Uterine smooth muscle cell (primary cell): ENCODE results near the gene OR52E1. TPM values are rescaled to one million over a fixed set of nuclear protein-coding genes. Genes with fewer than 3 reads are reported as not detected.

Experiments used
- total RNA-seq: library from RNA; depleted of rRNA; stranded (reverse); fragments of >200 nt; gene quantifications from 2 replicates; pipeline ENCODE4 v1.2.3, GENCODE V29; 2014

The OR52E1 gene
- not detected in 2 replicates for total RNA-seq

DNA sequence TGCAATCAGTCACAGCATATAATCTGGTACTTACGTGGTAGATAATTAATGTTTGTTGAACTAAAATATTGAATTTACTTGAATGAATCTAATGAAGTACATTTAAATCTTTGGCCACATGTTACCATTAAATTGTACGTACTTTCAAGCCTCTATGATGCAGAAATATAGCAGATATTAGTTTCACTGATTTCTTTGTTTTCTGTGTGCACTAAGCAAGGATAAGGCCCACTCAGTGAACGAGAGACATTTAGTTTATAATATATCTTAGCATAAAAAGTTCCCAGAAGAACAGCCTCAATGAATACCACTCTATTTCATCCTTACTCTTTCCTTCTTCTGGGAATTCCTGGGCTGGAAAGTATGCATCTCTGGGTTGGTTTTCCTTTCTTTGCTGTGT is at the start of gene OR52E1:
TSS of gene OR52E1 (plus strand) at position 301 of the 400 bp plus-strand sequence.

DNA sequence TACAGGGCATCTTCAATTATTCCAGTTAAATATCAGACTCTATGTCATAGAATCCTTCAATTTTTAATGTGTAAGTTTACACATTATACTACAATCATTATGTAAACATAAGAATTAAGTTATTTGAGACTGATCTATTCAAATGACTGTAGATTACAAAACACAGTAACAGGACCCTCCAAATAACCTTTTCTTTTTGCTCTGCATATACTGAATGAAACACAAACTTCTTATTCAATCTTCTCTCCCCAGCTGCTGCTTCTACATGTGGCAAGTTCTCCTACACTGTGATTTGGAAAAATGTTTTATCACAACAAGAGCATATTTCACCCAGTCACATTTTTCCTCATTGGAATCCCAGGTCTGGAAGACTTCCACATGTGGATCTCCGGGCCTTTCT is 23.1 kb upstream of the OR52E1 start, which contains the start of gene OR52J3:
TSS of gene OR52J3 (plus strand) at position 301 of the 400 bp plus-strand sequence. CDS start at position 301, 0 bp downstream.

DNA sequence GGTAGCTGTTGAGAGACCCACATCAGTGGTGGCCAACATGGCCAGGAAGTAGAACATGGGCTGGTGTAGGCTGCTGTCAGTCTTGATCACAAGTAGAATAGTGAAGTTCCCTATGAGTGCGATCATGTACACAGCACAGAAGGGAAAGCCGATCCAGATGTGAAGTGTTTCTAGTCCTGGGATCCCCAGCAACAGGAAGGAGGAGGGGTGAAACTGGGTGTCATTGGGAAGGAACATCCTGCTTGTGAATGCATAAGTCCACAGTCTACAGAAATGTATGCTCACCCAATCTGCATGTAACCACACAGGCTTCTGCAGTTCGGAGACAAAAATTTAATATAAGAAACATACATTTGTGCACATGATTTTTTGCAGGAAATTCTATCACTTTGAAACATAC is 10.0 kb upstream of the OR52E1 start, which contains the start of gene OR52E2:
TSS of gene OR52E2 (minus strand) at position 237 of the 400 bp plus-strand sequence. CDS start at position 237, 0 bp downstream.

Other genes with a start within 250 kb of the OR52E1 start
- not detected in 2 replicates for gene OR51F2, start 248.3 kb upstream of the OR52E1 start, total RNA-seq
- gene OR51S1, start 220.4 kb upstream of the OR52E1 start, total RNA-seq, result not detected in 2 replicates
- not detected in 2 replicates for gene OR51T1, start 187.7 kb upstream of the OR52E1 start, total RNA-seq
- not detected in 2 replicates for gene OR51A7, start 165.8 kb upstream of the OR52E1 start, total RNA-seq
- not detected in 2 replicates for gene OR51G2, start 150.2 kb upstream of the OR52E1 start, total RNA-seq
- not detected in 2 replicates for gene OR51G1, start 145.2 kb upstream of the OR52E1 start, total RNA-seq
- not detected in 2 replicates for gene OR51A4, start 122.0 kb upstream of the OR52E1 start, total RNA-seq
- gene OR51A2, start 113.9 kb upstream of the OR52E1 start, total RNA-seq, result not detected in 2 replicates
- 0.12 TPM in 1 of 2 replicates, not detected in the other for gene OR51L1, start 74.7 kb upstream of the OR52E1 start, total RNA-seq
- gene OR52J3, start 23.0 kb upstream of the OR52E1 start, total RNA-seq, result not detected in 2 replicates
- gene OR52E2, start 9.9 kb upstream of the OR52E1 start, total RNA-seq, result not detected in 2 replicates
- gene OR52A5, start 68.8 kb downstream of the OR52E1 start, total RNA-seq, result not detected in 2 replicates
- gene OR52A1, start 85.2 kb downstream of the OR52E1 start, total RNA-seq, result not detected in 2 replicates
- gene OR51V1, start 131.1 kb downstream of the OR52E1 start, total RNA-seq, result not detected in 2 replicates
- not detected in 2 replicates for gene HBB, start 157.5 kb downstream of the OR52E1 start, total RNA-seq
- 0.25 and 0.77 TPM in 2 replicates for gene HBD, start 164.9 kb downstream of the OR52E1 start, total RNA-seq
- not detected in 2 replicates for gene HBG1, start 180.3 kb downstream of the OR52E1 start, total RNA-seq
- gene HBG2, start 185.2 kb downstream of the OR52E1 start, total RNA-seq, result not detected in 2 replicates
- gene HBE1, start 200.4 kb downstream of the OR52E1 start, total RNA-seq, result not detected in 2 replicates
- 0.11 TPM in 1 of 2 replicates, not detected in the other for gene OR51B4, start 232.4 kb downstream of the OR52E1 start, total RNA-seq